ENCODE results near the gene OR7A10.

The OR7A10 gene

DNA sequence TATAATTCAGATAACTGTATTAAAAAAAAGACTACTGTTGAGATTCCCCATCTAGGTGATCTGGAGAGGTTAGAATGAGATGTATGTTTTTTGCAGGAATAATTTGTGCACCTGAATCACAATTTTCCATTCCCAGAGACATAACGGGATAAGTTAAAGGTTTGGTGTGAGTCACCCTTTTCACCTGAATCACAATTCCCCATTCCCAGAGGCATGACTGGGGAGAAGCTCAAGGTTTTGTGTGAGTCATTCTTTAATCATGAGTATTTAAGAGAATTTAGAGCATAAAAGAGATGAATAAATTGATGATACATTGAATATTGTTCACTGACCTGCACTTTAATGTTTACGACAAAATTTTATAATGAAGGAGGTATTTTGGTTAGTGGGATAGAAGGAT, 22.7 kb downstream of the OR7A10 start:
- ChIA-PET POLR2A (ENCODE audit: low non-redundant PET) (no interaction called here), CTCF (interaction anchor here (0.7 kb wide), 3 partner anchors 13 to 120 kb away, joined by 3 read pairs; no protein-coding TSS in a partner anchor)
- TF ChIP-seq, protein P1, sequence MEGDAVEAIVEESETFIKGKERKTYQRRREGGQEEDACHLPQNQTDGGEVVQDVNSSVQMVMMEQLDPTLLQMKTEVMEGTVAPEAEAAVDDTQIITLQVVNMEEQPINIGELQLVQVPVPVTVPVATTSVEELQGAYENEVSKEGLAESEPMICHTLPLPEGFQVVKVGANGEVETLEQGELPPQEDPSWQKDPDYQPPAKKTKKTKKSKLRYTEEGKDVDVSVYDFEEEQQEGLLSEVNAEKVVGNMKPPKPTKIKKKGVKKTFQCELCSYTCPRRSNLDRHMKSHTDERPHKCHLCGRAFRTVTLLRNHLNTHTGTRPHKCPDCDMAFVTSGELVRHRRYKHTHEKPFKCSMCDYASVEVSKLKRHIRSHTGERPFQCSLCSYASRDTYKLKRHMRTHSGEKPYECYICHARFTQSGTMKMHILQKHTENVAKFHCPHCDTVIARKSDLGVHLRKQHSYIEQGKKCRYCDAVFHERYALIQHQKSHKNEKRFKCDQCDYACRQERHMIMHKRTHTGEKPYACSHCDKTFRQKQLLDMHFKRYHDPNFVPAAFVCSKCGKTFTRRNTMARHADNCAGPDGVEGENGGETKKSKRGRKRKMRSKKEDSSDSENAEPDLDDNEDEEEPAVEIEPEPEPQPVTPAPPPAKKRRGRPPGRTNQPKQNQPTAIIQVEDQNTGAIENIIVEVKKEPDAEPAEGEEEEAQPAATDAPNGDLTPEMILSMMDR (conservative IDR thresholded peaks at IDR 0.05; ENCODE audit: low read depth): no peak
- no peak overlapping the region for H3K27ac ChIP-seq
- DNase-seq (ENCODE audit: low spot score): peak; percentile 82

DNA sequence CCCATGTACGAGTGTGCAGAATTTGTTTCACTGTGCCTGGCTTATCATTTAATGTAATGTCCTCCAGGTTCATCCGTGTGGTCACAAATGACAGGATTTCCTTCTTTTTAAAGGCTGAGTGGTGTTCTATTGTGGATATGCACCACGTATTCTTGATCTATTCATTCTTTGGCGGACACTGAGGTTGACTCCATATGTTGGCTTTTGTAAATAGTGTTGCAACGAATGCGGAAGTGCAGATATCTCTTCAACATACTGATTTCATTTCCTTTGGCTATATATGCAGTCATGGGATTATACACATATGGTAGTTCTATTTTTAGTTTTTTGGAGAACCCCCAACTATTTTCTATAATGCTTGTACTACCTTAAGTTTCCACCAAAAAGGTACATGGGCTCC, 26.8 kb downstream of the OR7A10 start:
- CTCF ChIA-PET: interaction anchor here (0.6 kb wide), 2 partner anchors 10 to 342 kb away, joined by 3 to 8 read pairs; no protein-coding TSS in a partner anchor
- TF ChIP-seq, protein P1 (conservative IDR thresholded peaks at IDR 0.05; ENCODE audit: low read depth): no peak
- H3K27ac ChIP-seq: no peak overlapping the region
- POLR2A ChIA-PET (ENCODE audit: low non-redundant PET): no interaction called here
- no peak for DNase-seq (ENCODE audit: low spot score)

DNA sequence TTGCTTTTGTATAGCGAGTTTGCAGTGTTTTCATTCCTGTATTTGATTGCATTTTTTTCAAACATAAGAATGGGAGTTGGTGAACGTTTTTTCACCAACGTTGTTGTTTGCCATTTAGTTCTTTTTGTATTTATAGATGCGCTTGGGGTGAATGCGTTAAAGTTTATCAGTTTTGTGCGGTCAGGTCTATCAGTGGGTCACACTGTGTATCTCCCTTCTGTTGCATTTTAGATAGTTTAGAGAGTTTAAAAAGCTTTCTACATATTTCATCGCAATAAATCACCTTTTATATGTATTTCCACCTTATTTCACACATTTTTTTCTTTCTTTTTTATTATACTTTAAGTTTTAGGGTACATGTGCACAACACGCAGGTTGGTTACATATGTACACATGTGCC, 30.1 kb downstream of the OR7A10 start:
- no peak for DNase-seq (ENCODE audit: low spot score)
- CTCF ChIA-PET: interaction anchor here (0.7 kb wide), 1 partner anchor 54 kb away, joined by 4 read pairs; no protein-coding TSS in a partner anchor
- no peak overlapping the region for H3K27ac ChIP-seq
- POLR2A ChIA-PET (ENCODE audit: low non-redundant PET): no interaction called here
- TF ChIP-seq, protein P1 (conservative IDR thresholded peaks at IDR 0.05; ENCODE audit: low read depth): no peak

DNA sequence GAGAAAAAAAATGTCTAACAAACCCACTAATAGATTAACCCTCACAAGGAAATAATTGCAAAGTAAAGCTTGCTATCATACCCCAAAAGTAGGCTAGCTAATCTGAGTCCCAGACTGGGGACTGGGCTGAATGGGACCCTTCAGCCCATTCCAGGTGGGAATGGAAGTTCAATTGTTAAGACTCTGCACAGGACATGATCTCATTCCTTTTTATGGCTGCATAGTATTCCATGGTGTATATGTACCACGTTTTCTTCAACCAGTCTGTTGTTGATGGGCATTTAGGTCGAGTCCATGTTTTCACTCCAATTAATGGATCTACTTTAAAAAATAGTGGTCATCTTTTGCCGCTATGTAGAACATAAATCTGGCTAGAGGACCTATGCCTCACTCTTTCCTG, 31.7 kb downstream of the OR7A10 start:
- no peak overlapping the region for H3K27ac ChIP-seq
- POLR2A ChIA-PET (ENCODE audit: low non-redundant PET): no interaction called here
- CTCF ChIA-PET: no interaction called here
- TF ChIP-seq, protein P1 (conservative IDR thresholded peaks at IDR 0.05; ENCODE audit: low read depth): no peak
- no peak for DNase-seq (ENCODE audit: low spot score)

DNA sequence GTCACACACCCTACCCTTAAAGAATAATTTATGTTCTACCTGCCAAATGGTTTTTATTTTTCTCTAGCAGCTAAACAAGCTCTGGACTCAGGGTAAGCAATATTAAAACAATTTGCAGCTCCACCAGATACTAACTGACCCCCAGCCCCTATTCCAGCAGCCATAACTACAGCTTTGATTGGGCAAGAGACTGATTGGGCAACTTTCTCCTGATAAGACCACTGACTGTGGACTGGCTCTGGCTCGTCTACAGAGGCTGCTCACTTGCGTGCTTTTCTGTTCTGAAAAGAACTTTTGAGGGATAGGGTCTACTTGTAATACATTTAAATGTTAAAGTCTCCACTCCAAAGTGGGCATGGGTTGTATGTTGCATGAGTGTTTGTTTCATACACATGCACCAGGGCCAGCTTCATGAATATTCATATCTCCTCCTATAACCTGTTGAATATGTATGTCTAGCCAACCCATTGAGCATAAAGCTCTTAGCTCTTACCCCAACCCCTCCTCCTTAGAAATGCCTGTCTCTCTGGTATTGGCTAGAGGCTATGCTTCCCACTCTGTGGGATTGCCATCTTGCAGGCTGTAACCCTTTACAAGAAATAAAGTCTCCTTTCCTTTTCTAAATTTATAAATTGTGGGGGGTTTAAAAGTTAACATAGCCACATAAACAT, 33.6 kb downstream of the OR7A10 start:
- no peak overlapping the region for H3K27ac ChIP-seq
- TF ChIP-seq, protein P1 (conservative IDR thresholded peaks at IDR 0.05; ENCODE audit: low read depth): no peak
- DNase-seq (ENCODE audit: low spot score): no peak
- POLR2A ChIA-PET (ENCODE audit: low non-redundant PET): no interaction called here
- CTCF ChIA-PET: no interaction called here

DNA sequence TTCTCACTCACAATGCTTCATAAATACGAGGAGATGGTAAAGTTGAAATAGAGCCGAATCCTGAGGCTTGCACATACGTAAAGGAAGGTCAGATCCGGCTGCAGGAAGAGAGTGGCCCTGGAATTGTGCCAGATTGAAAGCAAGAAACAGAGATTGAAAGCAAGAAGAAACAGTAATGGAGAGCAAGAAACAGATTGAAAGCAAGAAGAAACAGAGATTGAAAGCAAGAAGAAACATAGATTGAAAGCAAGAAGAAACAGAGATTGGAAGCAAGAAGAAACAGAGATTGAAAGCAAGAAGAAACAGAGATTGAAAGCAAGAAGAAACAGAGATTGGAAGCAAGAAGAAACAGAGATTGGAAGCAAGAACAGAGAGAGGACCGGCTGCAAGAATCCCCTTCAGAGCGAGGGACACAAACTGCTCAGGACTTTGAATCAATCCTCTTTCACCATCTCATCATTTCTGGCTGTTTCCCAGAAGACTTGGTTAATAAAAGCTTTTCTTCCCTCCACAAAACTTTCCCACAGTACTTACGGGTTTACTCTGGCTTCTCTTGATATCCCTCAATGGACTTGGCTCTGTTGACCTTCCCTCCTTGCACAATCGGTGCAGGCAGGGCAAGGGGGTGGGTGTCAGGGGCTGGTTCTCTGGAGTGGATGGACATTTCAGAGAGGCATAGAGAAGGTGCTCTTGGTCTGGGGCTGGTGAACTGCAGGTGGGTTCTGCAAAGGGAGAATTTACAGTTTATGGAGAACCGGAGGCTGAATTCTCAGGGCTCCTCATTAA, 39.3 kb downstream of the OR7A10 start:
- no peak for DNase-seq (ENCODE audit: low spot score)

More for the DNA sequence above, 39.3 kb downstream of the OR7A10 start:
- no peak overlapping the region for H3K27ac ChIP-seq
- ChIA-PET CTCF (no interaction called here), POLR2A (ENCODE audit: low non-redundant PET) (no interaction called here)
- TF ChIP-seq, protein P1 (conservative IDR thresholded peaks at IDR 0.05; ENCODE audit: low read depth): no peak

All from RWPE1 (cell line).